Body of pancreas (tissue), 4 donors: ENCODE measurements around the gene SIPA1.

Source experiments
- CTCF ChIP-seq, 7 experiments: fragments of 450-650 bp in 4 of 7; fragments of 200-600 bp in 3 of 7; sonication (generic) in 3 of 7; IDR thresholded peaks; one replicate each; pipeline ENCODE4 v1.5.1; 2016 to 2019; ENCODE audit warnings: antibody characterized with exemption in 7 of 7
- POLR2A ChIP-seq, 3 donors: fragments of 450-650 bp; IDR thresholded peaks; one replicate each; pipeline ENCODE4 v1.6.1; 2016; ENCODE audit warnings: antibody characterized with exemption in 3 of 3, mild to moderate bottlenecking in 2 of 3

GRCh38 chr11:65593518-65594414, 44.1 kb upstream of the SIPA1 start:
- peak in 6 of 7 experiments; percentile 21 to 47 (median 40) for TF ChIP-seq CTCF (IDR thresholded peaks at IDR 0.05)
- TF ChIP-seq POLR2A (IDR thresholded peaks at IDR 0.05) = no peak
